ENCODE measurements around the gene TAS2R41. TPM values are rescaled to one million over a fixed set of nuclear protein-coding genes. Genes with fewer than 3 reads are reported as not detected.

TAS2R41 gene
- total RNA-seq, 2 donors from 2014 or later = not detected

- no peak overlapping the region for H3K27ac ChIP-seq
- TF ChIP-seq, protein P1, sequence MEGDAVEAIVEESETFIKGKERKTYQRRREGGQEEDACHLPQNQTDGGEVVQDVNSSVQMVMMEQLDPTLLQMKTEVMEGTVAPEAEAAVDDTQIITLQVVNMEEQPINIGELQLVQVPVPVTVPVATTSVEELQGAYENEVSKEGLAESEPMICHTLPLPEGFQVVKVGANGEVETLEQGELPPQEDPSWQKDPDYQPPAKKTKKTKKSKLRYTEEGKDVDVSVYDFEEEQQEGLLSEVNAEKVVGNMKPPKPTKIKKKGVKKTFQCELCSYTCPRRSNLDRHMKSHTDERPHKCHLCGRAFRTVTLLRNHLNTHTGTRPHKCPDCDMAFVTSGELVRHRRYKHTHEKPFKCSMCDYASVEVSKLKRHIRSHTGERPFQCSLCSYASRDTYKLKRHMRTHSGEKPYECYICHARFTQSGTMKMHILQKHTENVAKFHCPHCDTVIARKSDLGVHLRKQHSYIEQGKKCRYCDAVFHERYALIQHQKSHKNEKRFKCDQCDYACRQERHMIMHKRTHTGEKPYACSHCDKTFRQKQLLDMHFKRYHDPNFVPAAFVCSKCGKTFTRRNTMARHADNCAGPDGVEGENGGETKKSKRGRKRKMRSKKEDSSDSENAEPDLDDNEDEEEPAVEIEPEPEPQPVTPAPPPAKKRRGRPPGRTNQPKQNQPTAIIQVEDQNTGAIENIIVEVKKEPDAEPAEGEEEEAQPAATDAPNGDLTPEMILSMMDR (IDR thresholded peaks at IDR 0.05) = no peak
- intact Hi-C loops (cut with DNase I) = no loop called here
- no peaks in the 10 kb centered on the region for H3K9me3 ChIP-seq
- no peak overlapping the region for H3K9ac ChIP-seq (ENCODE audit: low read depth in 2 of 2, low read length in 2 of 2)
- H3K4me1 ChIP-seq = no peaks in the 10 kb centered on the region
- H3K27me3 ChIP-seq = no peaks in the 10 kb centered on the region
- no peak overlapping the region for H3K4me3 ChIP-seq
- DNase-seq = no peak
- H3K36me3 ChIP-seq = no peaks in the 10 kb centered on the region
Observed at GRCh38 chr7:143451122-143451521, 26.6 kb upstream of the TAS2R41 start.

GRCh38 chr7:143451746-143452145 is 25.9 kb upstream of the TAS2R41 start:
- intact Hi-C loops (cut with DNase I) = no loop called here
- H3K9ac ChIP-seq (ENCODE audit: low read depth in 2 of 2, low read length in 2 of 2) = no peak overlapping the region
- no peak overlapping the region for H3K4me3 ChIP-seq
- H3K27me3 ChIP-seq = no peaks in the 10 kb centered on the region
- DNase-seq = no peak
- no peak overlapping the region for H3K27ac ChIP-seq
- H3K9me3 ChIP-seq = no peaks in the 10 kb centered on the region
- no peaks in the 10 kb centered on the region for H3K36me3 ChIP-seq
- TF ChIP-seq, protein P1 (IDR thresholded peaks at IDR 0.05) = no peak
- H3K4me1 ChIP-seq = no peaks in the 10 kb centered on the region

DNA sequence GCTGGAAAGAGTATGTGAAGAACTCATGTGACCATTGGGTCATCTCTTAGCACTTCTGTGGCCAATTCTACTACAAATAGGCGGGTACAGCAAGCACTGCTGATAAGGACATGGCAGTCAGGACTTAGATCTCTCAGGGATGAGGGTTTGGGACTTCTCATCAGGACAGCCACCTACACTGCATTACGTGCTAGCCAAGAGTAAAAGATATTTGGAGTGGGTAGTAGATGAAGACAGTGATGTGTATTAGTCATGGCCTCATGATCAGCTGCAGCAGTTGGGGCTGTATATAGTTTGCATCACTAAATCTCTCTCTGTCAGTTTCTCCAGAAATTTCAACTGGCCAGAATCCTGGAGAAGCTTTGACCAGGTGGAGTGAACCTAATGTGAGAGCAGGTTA is 25.2 kb upstream of the TAS2R41 start:
- Histone ChIP-seq H3K9ac (ENCODE audit: low read depth in 2 of 2, low read length in 2 of 2) (no peak overlapping the region), H3K9me3 (no peaks in the 10 kb centered on the region), H3K27ac (no peak overlapping the region), H3K27me3 (no peaks in the 10 kb centered on the region), H3K4me3 (no peak overlapping the region), H3K36me3 (no peaks in the 10 kb centered on the region), H3K4me1 (no peaks in the 10 kb centered on the region)
- TF ChIP-seq, protein P1 (IDR thresholded peaks at IDR 0.05) = no peak
- intact Hi-C loops (cut with DNase I) = no loop called here
- no peak for DNase-seq

GRCh38 chr7:143454091-143454680 is 23.5 kb upstream of the TAS2R41 start:
- intact Hi-C loops (cut with DNase I) = no loop called here
- no peaks in the 10 kb centered on the region for H3K4me1 ChIP-seq
- H3K27me3 ChIP-seq = no peaks in the 10 kb centered on the region
- no peak overlapping the region for H3K9ac ChIP-seq (ENCODE audit: low read depth in 2 of 2, low read length in 2 of 2)
- no peaks in the 10 kb centered on the region for H3K9me3 ChIP-seq
- no peak overlapping the region for H3K4me3 ChIP-seq
- H3K27ac ChIP-seq = no peak overlapping the region
- no peak for DNase-seq
- TF ChIP-seq, protein P1 (IDR thresholded peaks at IDR 0.05) = no peak
- no peaks in the 10 kb centered on the region for H3K36me3 ChIP-seq

GRCh38 chr7:143455491-143455890 is 22.2 kb upstream of the TAS2R41 start:
- no peaks in the 10 kb centered on the region for H3K27me3 ChIP-seq
- H3K27ac ChIP-seq = no peak overlapping the region
- H3K9ac ChIP-seq (ENCODE audit: low read depth in 2 of 2, low read length in 2 of 2) = no peak overlapping the region
- TF ChIP-seq, protein P1 (IDR thresholded peaks at IDR 0.05) = no peak
- H3K4me3 ChIP-seq = no peak overlapping the region
- no peaks in the 10 kb centered on the region for H3K36me3 ChIP-seq
- no peaks in the 10 kb centered on the region for H3K9me3 ChIP-seq
- no peaks in the 10 kb centered on the region for H3K4me1 ChIP-seq
- intact Hi-C loops (cut with DNase I) = no loop called here
- DNase-seq = no peak

Data from colonic mucosa (tissue), 4 donors.